Adrenal gland (tissue), 12 donors: ENCODE measurements around the gene BSN. TPM values are rescaled to one million over a fixed set of nuclear protein-coding genes. Genes with fewer than 3 reads are reported as not detected.

Experiments used
- DNase-seq, 7 donors: peaks; one replicate each; pipeline ENCODE4 v3.0.0-alpha.2; 2019 to 2020
- H3K27ac ChIP-seq, 5 donors: fragments of 200-600 bp; sonication (generic) in 4 of 5; 1 replicate in 3 of 5; 2 replicates in 2 of 5; pipeline versions ENCODE4 v1.5.1 to v1.8.0; 2016 to 2020; ENCODE audit warnings: mild to moderate bottlenecking in 1 of 5
- H3K27me3 ChIP-seq: fragments of 200-600 bp; 2 replicates; pipeline ENCODE4 v1.8.0; 2021
- H3K36me3 ChIP-seq, 2 donors: fragments of 200-600 bp; replicated peaks in 1 of 2; 1 replicate in 1 of 2; 2 replicates in 1 of 2; pipeline versions ENCODE4 v1.5.1 to v1.8.0; 2018 to 2022
- H3K4me1 ChIP-seq, 2 donors: fragments of 200-600 bp; replicated peaks in 1 of 2; 1 replicate in 1 of 2; 2 replicates in 1 of 2; pipeline versions ENCODE4 v1.5.1 to v1.8.0; 2018 to 2021
- H3K4me3 ChIP-seq, 4 donors: fragments of 200-600 bp; sonication (generic) in 3 of 4; one replicate each; pipeline ENCODE4 v1.5.1; 2016 to 2018
- H3K9me3 ChIP-seq, 3 donors: fragments of 200-600 bp; sonication (generic) in 1 of 3; replicated peaks in 1 of 3; 1 replicate in 2 of 3; 2 replicates in 1 of 3; pipeline versions ENCODE4 v1.5.1 to v1.8.0; 2016 to 2021
- POLR2A ChIP-seq, 2 donors: fragments of 450-650 bp; IDR thresholded peaks; one replicate each; pipeline ENCODE4 v1.6.1; 2017; ENCODE audit warnings: antibody characterized with exemption in 2 of 2, mild to moderate bottlenecking in 2 of 2, moderate library complexity in 1 of 2
- WGBS, 4 donors: extraction: QIAGEN DNeasy Blood & Tissue Kit in 2 of 4; methylation state at CpG; one replicate each; pipeline versions ENCODE4 v1.1.5 to v1.1.7; 2013 to 2017; 5-methylcytosine and 5-hydroxymethylcytosine counted together
- intact Hi-C, 2 donors: fragments of 100-400 bp; cut with DNase I; formaldehyde crosslinking; loops; one replicate each; pipeline versions ENCODE4 v1.14.1 to v1.15.0; 2022 to 2023
- polyA plus RNA-seq, 3 donors: library from polyadenylated mRNA; stranded (reverse); fragments of 200-250 nt in 2 of 3; fragments of 350-450 nt in 1 of 3; fragmentation: Illumina TruSeq in 1 of 3; extraction: RNeasy Lipid Tissue Mini Kit (QIAGEN cat#74804) in 1 of 3; gene quantifications; one replicate each; pipeline ENCODE4 v1.2.3, GENCODE V29; 2013 to 2014
- total RNA-seq, 9 donors: library from RNA; depleted of rRNA in 4 of 9; stranded (reverse); fragments of >200 nt in 4 of 9; fragments of 120-200 nt in 1 of 9; fragmentation: NEBNext Ultra II Directional in 1 of 9; extraction: Animal tissue kit (Norgen Biotek cat#: 25700) in 1 of 9; gene quantifications; one replicate each; pipeline versions ENCODE4 v1.1.0 to v1.2.4, GENCODE V29; 2013 to 2023
- TF ChIP-seq, protein P1 (sequence below), 6 experiments: fragments of 450-650 bp in 4 of 6; fragments of 200-600 bp in 2 of 6; sonication (generic) in 1 of 6; IDR thresholded peaks; 1 replicate in 5 of 6; 2 replicates in 1 of 6; pipeline versions ENCODE4 v1.5.1 to v1.8.0; 2016 to 2021; ENCODE audit warnings: antibody characterized with exemption in 6 of 6, mild to moderate bottlenecking in 2 of 6, moderate library complexity in 1 of 6
- donor health status: healthy with polysubstance abuse.
- donor health status: Bipolar disorder and iron deficiency.
- donor health status: DM: yes; HTN: yes; CAD: no.
- donor health status: DM: no; HTN: no; CAD: no.
- donor health status: DM: no; HTN: no; CAD: no.
- donor health status: DM: yes; HTN: yes; CAD: no.

Gene BSN
- total and polyA plus RNA-seq, 12 donors: 0.27 to 4.6 (median 1.5) TPM

DNA sequence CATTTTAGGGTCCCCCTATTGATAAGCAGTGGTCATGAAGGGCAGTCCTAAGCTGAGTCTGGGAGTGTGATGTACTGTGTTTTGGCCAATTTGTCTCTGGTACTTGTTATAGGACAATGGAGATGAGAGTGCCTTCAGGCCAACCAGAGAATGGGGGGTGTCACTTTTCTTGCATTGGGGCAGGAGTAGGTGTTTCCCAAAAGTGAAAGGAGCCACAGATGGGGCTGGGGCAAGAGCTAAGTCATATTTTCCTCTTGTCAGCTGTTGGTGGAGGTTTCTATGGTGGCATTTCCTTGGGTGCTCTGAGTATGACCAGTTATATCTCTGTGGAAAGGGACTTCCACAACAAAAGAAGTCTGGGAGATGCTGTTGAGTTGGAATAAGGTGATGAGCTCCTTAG lies 24.7 kb upstream of the BSN start:
- H3K4me3 ChIP-seq: no peak overlapping the region
- intact Hi-C loops: no loop called here
- no peaks in the 10 kb centered on the region for H3K9me3 ChIP-seq
- no peaks in the 10 kb centered on the region for H3K27me3 ChIP-seq
- no peak for TF ChIP-seq POLR2A (IDR thresholded peaks at IDR 0.05)
- TF ChIP-seq, protein P1, sequence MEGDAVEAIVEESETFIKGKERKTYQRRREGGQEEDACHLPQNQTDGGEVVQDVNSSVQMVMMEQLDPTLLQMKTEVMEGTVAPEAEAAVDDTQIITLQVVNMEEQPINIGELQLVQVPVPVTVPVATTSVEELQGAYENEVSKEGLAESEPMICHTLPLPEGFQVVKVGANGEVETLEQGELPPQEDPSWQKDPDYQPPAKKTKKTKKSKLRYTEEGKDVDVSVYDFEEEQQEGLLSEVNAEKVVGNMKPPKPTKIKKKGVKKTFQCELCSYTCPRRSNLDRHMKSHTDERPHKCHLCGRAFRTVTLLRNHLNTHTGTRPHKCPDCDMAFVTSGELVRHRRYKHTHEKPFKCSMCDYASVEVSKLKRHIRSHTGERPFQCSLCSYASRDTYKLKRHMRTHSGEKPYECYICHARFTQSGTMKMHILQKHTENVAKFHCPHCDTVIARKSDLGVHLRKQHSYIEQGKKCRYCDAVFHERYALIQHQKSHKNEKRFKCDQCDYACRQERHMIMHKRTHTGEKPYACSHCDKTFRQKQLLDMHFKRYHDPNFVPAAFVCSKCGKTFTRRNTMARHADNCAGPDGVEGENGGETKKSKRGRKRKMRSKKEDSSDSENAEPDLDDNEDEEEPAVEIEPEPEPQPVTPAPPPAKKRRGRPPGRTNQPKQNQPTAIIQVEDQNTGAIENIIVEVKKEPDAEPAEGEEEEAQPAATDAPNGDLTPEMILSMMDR (IDR thresholded peaks at IDR 0.05): no peak
- DNase-seq: no peak
- H3K36me3 ChIP-seq: peaks cover 0 to 29% of the 10 kb centered on the region in 2 donors
- H3K4me1 ChIP-seq: peaks cover 3 to 8% of the 10 kb centered on the region in 2 donors
- no peak overlapping the region for H3K27ac ChIP-seq

DNA sequence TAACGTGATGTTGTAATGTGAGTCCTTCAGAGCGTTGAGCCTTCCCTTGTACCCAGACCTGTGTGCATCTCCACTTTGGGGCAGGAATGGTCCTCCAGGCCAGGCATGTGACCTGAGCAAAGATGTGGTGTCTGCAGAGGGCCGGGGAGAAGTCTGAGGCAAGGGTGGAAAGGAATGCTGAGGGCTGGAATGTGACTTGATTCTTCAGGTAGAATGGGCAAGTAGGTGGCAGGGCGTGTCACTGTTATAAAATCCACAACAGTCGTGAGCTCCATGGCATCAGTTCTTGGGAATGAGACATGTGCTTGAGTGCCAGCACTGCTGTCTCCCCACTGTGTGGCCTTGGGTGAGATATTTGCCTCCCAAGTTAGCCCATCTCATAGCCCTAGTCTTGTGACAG lies 24.0 kb upstream of the BSN start:
- no peaks in the 10 kb centered on the region for H3K27me3 ChIP-seq
- TF ChIP-seq POLR2A (IDR thresholded peaks at IDR 0.05): no peak
- TF ChIP-seq, protein P1 (IDR thresholded peaks at IDR 0.05): no peak
- no peak overlapping the region for H3K4me3 ChIP-seq
- no peak for DNase-seq
- H3K4me1 ChIP-seq: peaks cover 9 to 14% of the 10 kb centered on the region in 2 donors
- 87 to 90% (median 89%) methylated on average over 5 of the region's 5 CpGs for WGBS, 4 donors
- no peaks in the 10 kb centered on the region for H3K9me3 ChIP-seq
- peaks cover 0 to 29% of the 10 kb centered on the region in 2 donors for H3K36me3 ChIP-seq
- intact Hi-C loops: loop anchor here in 1 of 2 donors (5.0 kb wide), 1 partner anchor 137 kb away; no protein-coding TSS in a partner anchor
- H3K27ac ChIP-seq: no peak overlapping the region

DNA sequence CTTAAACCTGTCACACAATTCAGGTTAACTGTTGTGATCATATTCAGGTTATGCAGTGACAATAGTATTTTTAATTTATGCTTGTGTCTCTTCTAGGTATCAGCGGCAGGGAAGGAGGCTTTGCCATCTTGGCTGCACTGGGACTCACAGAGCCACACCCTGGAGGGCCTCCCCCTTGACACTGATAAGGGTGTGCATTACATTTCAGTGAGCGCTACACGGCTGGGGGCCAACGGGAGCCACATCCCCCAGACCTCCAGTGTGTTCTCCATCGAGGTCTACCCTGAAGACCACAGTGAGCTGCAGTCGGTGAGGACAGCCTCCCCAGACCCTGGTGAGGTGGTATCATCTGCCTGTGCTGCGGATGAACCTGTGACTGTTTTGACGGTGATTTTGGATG lies 23.6 kb upstream of the BSN start:
- H3K4me3 ChIP-seq: no peak overlapping the region
- no peak overlapping the region for H3K27ac ChIP-seq
- peaks cover 11 to 14% of the 10 kb centered on the region in 2 donors for H3K4me1 ChIP-seq
- H3K36me3 ChIP-seq: peaks cover 0 to 29% of the 10 kb centered on the region in 2 donors
- no peak for DNase-seq
- intact Hi-C loops: loop anchor here in 1 of 2 donors (5.0 kb wide), 1 partner anchor 137 kb away; no protein-coding TSS in a partner anchor
- H3K9me3 ChIP-seq: no peaks in the 10 kb centered on the region
- TF ChIP-seq, protein P1 (IDR thresholded peaks at IDR 0.05): no peak
- no peak for TF ChIP-seq POLR2A (IDR thresholded peaks at IDR 0.05)
- WGBS, 4 donors: 94 to 100% (median 97%) methylated on average over 7 to 8 of the region's 8 CpGs
- H3K27me3 ChIP-seq: no peaks in the 10 kb centered on the region

DNA sequence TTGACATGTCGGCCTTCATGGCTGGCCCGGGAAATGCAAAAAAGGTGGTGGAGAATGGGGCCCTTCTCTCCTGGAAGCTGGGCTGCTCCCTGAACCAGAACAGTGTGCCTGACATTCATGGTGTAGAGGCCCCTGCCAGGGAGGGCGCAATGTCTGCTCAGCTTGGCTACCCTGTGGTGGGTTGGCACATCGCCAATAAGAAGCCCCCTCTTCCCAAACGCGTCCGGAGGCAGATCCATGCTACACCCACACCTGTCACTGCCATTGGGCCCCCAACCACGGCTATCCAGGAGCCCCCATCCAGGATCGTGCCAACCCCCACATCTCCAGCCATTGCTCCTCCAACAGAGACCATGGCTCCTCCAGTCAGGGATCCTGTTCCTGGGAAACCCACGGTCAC lies 23.1 kb upstream of the BSN start:
- Histone ChIP-seq H3K4me1 (peaks cover 16 to 18% of the 10 kb centered on the region in 2 donors), H3K9me3 (no peaks in the 10 kb centered on the region), H3K4me3 (no peak overlapping the region), H3K27me3 (no peaks in the 10 kb centered on the region), H3K36me3 (peaks cover 0 to 29% of the 10 kb centered on the region in 2 donors), H3K27ac (no peak overlapping the region)
- intact Hi-C loops: loop anchor here in 1 of 2 donors (5.0 kb wide), 1 partner anchor 136 kb away; no protein-coding TSS in a partner anchor
- DNase-seq: no peak
- TF ChIP-seq, protein P1 (IDR thresholded peaks at IDR 0.05): no peak
- no peak for TF ChIP-seq POLR2A (IDR thresholded peaks at IDR 0.05)
- WGBS, 4 donors: 83 to 89% (median 86%) methylated on average over 10 of the region's 10 CpGs
